ENCODE measurements around the gene MRPL23. TPM values are rescaled to one million over a fixed set of nuclear protein-coding genes. Genes with fewer than 3 reads are reported as not detected.

MRPL23 gene
- total RNA-seq, 1 donor from 2014 or later = 26.9 TPM

DNA sequence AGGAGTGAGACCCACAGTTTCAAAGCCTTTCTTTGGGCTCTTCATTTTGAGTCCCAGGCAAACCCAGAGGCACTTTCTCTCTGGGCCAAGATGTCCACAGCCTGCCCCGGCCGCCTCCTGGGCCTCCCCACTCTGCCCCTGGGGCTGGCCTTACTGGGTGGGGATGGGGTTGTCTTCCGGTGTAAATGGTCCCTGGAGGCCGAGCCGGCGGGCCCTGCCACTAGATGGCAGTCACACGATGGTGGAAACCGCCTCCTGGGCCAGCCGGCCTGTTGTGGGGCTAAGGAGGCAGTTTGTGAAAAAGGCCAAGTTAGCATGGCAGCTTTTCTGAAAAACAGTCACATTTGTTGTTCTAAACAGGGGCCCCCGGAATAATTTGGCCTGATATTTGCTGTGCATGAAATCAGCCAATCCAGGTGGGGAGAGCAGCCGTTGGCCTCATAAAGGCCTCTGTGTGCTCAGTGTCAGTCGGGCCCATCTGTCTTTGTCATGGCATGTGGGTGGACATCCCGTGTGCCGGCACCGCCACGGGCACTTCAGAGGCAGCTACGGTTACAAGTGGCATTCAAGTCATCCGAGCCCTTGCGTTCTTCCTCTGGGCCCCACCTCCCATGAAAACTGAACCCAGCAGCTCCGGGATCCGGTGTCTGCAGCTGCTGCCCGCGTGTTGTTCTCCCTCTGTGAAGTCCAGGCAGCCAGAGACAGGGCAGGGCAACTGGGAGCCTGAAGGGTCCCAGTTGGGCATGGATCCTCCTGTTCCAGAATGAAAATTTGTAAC, 6.5 kb downstream of the MRPL23 start:
- DNase-seq (ENCODE audit: low read depth) (no peak), FAIRE-seq (no peak)
- no peaks in the 10 kb centered on the region for H3K4me1 ChIP-seq (ENCODE audit: insufficient read depth, low read length)
- no peaks in the 10 kb centered on the region for H3K79me2 ChIP-seq (ENCODE audit: insufficient read depth, low read length)
- H4K20me1 ChIP-seq (ENCODE audit: insufficient read depth, low read length) = no peaks in the 10 kb centered on the region
- TF ChIP-seq EZH2 (IDR thresholded peaks at IDR 0.05; ENCODE audit: insufficient read depth, low read length) = no peak
- TF ChIP-seq, protein P1, sequence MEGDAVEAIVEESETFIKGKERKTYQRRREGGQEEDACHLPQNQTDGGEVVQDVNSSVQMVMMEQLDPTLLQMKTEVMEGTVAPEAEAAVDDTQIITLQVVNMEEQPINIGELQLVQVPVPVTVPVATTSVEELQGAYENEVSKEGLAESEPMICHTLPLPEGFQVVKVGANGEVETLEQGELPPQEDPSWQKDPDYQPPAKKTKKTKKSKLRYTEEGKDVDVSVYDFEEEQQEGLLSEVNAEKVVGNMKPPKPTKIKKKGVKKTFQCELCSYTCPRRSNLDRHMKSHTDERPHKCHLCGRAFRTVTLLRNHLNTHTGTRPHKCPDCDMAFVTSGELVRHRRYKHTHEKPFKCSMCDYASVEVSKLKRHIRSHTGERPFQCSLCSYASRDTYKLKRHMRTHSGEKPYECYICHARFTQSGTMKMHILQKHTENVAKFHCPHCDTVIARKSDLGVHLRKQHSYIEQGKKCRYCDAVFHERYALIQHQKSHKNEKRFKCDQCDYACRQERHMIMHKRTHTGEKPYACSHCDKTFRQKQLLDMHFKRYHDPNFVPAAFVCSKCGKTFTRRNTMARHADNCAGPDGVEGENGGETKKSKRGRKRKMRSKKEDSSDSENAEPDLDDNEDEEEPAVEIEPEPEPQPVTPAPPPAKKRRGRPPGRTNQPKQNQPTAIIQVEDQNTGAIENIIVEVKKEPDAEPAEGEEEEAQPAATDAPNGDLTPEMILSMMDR (IDR thresholded peaks at IDR 0.05; ENCODE audit: insufficient read depth, low read depth, low read length) = no peak
- H3K4me1 Mint-ChIP-seq (ENCODE audit: low read depth, unreplicated experiment) = no peaks in the 10 kb centered on the region
- H3K27me3 ChIP-seq (ENCODE audit: insufficient read depth, low read length) = no peaks in the 10 kb centered on the region
- H3K9ac ChIP-seq (ENCODE audit: low read length) = no peak overlapping the region
- no peak overlapping the region for H3K4me2 ChIP-seq (ENCODE audit: low read length)
- no peaks in the 10 kb centered on the region for H3K9me3 ChIP-seq (ENCODE audit: insufficient read depth, low read depth, low read length)
- H2AFZ ChIP-seq (ENCODE audit: low read depth, low read length) = no peak overlapping the region
- H3K27ac Mint-ChIP-seq (ENCODE audit: unreplicated experiment) = no peak overlapping the region
- H3K4me3 Mint-ChIP-seq (ENCODE audit: unreplicated experiment) = no peak overlapping the region
- no peaks in the 10 kb centered on the region for H3K9me3 Mint-ChIP-seq (ENCODE audit: unreplicated experiment)
- no peaks in the 10 kb centered on the region for H3K36me3 Mint-ChIP-seq (ENCODE audit: low read depth, unreplicated experiment)
- no peaks in the 10 kb centered on the region for H3K36me3 ChIP-seq (ENCODE audit: insufficient read depth, low read length)
- no peaks in the 10 kb centered on the region for H3K27me3 Mint-ChIP-seq (ENCODE audit: low read depth, unreplicated experiment)
- no peak overlapping the region for H3K27ac ChIP-seq (ENCODE audit: low read depth, low read length)
- no peak overlapping the region for H3K4me3 ChIP-seq (ENCODE audit: insufficient read depth, low read depth, low read length)

DNA sequence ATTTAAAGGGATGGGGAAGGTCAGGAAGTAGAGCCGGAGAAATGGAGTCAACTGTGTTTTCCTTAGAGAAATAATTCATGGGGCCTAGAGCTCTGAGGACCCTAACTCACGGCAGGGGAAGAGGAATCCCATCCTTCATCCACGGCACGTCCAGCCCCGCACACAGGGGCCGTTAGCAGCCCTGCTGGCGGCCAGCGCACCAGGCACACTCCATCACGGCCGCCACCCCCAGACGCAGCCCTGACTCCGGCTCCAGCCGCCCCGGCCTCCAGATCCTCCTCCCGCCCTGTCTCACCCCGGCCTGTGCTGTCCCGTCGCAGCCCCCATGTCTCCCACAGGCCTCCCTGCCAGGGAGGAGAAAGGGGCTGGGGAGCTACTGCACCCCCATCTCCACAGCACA, 11.2 kb downstream of the MRPL23 start:
- H3K4me3 ChIP-seq (ENCODE audit: insufficient read depth, low read depth, low read length) = no peak overlapping the region
- Mint-ChIP-seq H3K36me3 (ENCODE audit: low read depth, unreplicated experiment) (no peaks in the 10 kb centered on the region), H3K4me3 (ENCODE audit: unreplicated experiment) (no peak overlapping the region), H3K4me1 (ENCODE audit: low read depth, unreplicated experiment) (no peaks in the 10 kb centered on the region), H3K9me3 (ENCODE audit: unreplicated experiment) (no peaks in the 10 kb centered on the region), H3K27me3 (ENCODE audit: low read depth, unreplicated experiment) (no peaks in the 10 kb centered on the region), H3K27ac (ENCODE audit: unreplicated experiment) (no peak overlapping the region)
- H3K9me3 ChIP-seq (ENCODE audit: insufficient read depth, low read depth, low read length) = no peaks in the 10 kb centered on the region
- no peak overlapping the region for H2AFZ ChIP-seq (ENCODE audit: low read depth, low read length)
- H3K36me3 ChIP-seq (ENCODE audit: insufficient read depth, low read length) = no peaks in the 10 kb centered on the region
- no peak overlapping the region for H3K4me2 ChIP-seq (ENCODE audit: low read length)
- FAIRE-seq (no peak), DNase-seq (ENCODE audit: low read depth) (no peak)
- H3K9ac ChIP-seq (ENCODE audit: low read length) = no peak overlapping the region
- TF ChIP-seq, protein P1 (IDR thresholded peaks at IDR 0.05; ENCODE audit: insufficient read depth, low read depth, low read length) = no peak
- no peak for TF ChIP-seq EZH2 (IDR thresholded peaks at IDR 0.05; ENCODE audit: insufficient read depth, low read length)
- H3K4me1 ChIP-seq (ENCODE audit: insufficient read depth, low read length) = no peaks in the 10 kb centered on the region
- H3K79me2 ChIP-seq (ENCODE audit: insufficient read depth, low read length) = no peaks in the 10 kb centered on the region
- H3K27ac ChIP-seq (ENCODE audit: low read depth, low read length) = no peak overlapping the region
- no peaks in the 10 kb centered on the region for H3K27me3 ChIP-seq (ENCODE audit: insufficient read depth, low read length)
- no peaks in the 10 kb centered on the region for H4K20me1 ChIP-seq (ENCODE audit: insufficient read depth, low read length)

DNA sequence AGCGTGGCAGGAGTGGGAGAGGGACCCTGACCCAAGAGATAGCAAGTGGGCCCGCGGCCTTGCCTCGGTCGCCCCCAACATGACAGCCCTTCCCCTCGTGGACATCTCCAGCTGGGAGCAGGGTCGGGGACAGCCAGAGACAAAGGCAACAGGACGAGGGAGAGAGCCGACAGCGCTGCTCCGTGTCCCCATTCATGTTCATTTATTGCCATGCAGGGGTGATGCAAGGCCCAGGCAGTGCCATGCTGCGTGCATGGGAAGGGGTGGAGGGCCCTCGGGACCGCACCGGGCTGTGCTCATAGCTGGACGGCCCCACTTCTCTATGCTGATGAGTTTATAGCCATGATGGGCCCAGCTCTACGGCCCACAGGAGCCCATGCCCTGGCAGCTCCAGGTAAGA, 12.7 kb downstream of the MRPL23 start:
- H3K27ac ChIP-seq (ENCODE audit: low read depth, low read length) = no peak overlapping the region
- no peaks in the 10 kb centered on the region for H4K20me1 ChIP-seq (ENCODE audit: insufficient read depth, low read length)
- no peaks in the 10 kb centered on the region for H3K27me3 Mint-ChIP-seq (ENCODE audit: low read depth, unreplicated experiment)
- no peak overlapping the region for H3K27ac Mint-ChIP-seq (ENCODE audit: unreplicated experiment)
- H3K36me3 ChIP-seq (ENCODE audit: insufficient read depth, low read length) = no peaks in the 10 kb centered on the region
- no peaks in the 10 kb centered on the region for H3K27me3 ChIP-seq (ENCODE audit: insufficient read depth, low read length)
- no peaks in the 10 kb centered on the region for H3K9me3 ChIP-seq (ENCODE audit: insufficient read depth, low read depth, low read length)
- H3K4me3 Mint-ChIP-seq (ENCODE audit: unreplicated experiment) = no peak overlapping the region
- no peak overlapping the region for H2AFZ ChIP-seq (ENCODE audit: low read depth, low read length)
- no peak for FAIRE-seq
- H3K4me2 ChIP-seq (ENCODE audit: low read length) = no peak overlapping the region
- no peak overlapping the region for H3K9ac ChIP-seq (ENCODE audit: low read length)
- no peaks in the 10 kb centered on the region for H3K79me2 ChIP-seq (ENCODE audit: insufficient read depth, low read length)
- H3K4me3 ChIP-seq (ENCODE audit: insufficient read depth, low read depth, low read length) = no peak overlapping the region
- H3K36me3 Mint-ChIP-seq (ENCODE audit: low read depth, unreplicated experiment) = no peaks in the 10 kb centered on the region
- no peaks in the 10 kb centered on the region for H3K4me1 Mint-ChIP-seq (ENCODE audit: low read depth, unreplicated experiment)
- no peaks in the 10 kb centered on the region for H3K4me1 ChIP-seq (ENCODE audit: insufficient read depth, low read length)
- TF ChIP-seq EZH2 (IDR thresholded peaks at IDR 0.05; ENCODE audit: insufficient read depth, low read length) = no peak
- TF ChIP-seq, protein P1 (IDR thresholded peaks at IDR 0.05; ENCODE audit: insufficient read depth, low read depth, low read length) = no peak
- no peaks in the 10 kb centered on the region for H3K9me3 Mint-ChIP-seq (ENCODE audit: unreplicated experiment)
- no peak for DNase-seq (ENCODE audit: low read depth)

Data from astrocyte (in vitro differentiated cells and primary cell).